Caco-2 (cell line): ENCODE measurements around the gene CDKAL1. TPM values are rescaled to one million over a fixed set of nuclear protein-coding genes. Genes with fewer than 3 reads are reported as not detected.

ENCODE experiments used
- BruUV-seq: library from RNA; stranded (reverse); fragments of 400-500 nt; replicated peaks from 2 replicates; lab custom pipeline; 2021; lab: Mats Ljungman, UMichigan
- CTCF ChIA-PET: fragments of 300-600 bp; sonication (Branson Sonifier 250); formaldehyde crosslinking; loops from one replicate; lab custom pipeline; 2022; ENCODE audit warnings: antibody characterized with exemption; lab: Charles Lee
- POLR2A ChIA-PET: fragments of 300-600 bp; sonication (Branson Sonifier 250); formaldehyde crosslinking; loops from one replicate; lab custom pipeline; 2022; ENCODE audit warnings: antibody characterized with exemption; lab: Charles Lee
- DNase-seq, 2 experiments: peaks; one replicate each; pipeline versions ENCODE4 v3.0.0 to v3.0.0-alpha.2; 2020 to 2022
- H3K27me3 ChIP-seq: replicated peaks from 2 replicates; pipeline ENCODE4 v1.6.0; 2011; ENCODE audit warnings: low read length; ENCODE audit not compliant: control insufficient read depth, insufficient read depth
- H3K36me3 ChIP-seq: 2 replicates; pipeline ENCODE4 v1.5.1; 2011; ENCODE audit warnings: low read length; ENCODE audit not compliant: control insufficient read depth, insufficient read depth
- H3K4me1 ChIP-seq: fragments of 250-450 bp; sonication (Bioruptor Pico); 2 replicates; pipeline ENCODE4 v1.5.1; 2020; ENCODE audit warnings: mild to moderate bottlenecking
- H3K4me3 ChIP-seq: 2 replicates; pipeline ENCODE4 v1.5.1; 2011; ENCODE audit warnings: low read depth, mild to moderate bottlenecking, control low read depth, low read length
- H3K9me3 ChIP-seq: fragments of 250-450 bp; sonication (Bioruptor Pico); 2 replicates; pipeline ENCODE4 v1.5.1; 2020; ENCODE audit warnings: mild to moderate bottlenecking, moderate library complexity
- H3K27ac Mint-ChIP-seq: one replicate; pipeline ENCODE4 v1.8.0; 2022; ENCODE audit warnings: mixed read lengths; ENCODE audit not compliant: unreplicated experiment
- H3K27me3 Mint-ChIP-seq: one replicate; pipeline ENCODE4 v1.8.0; 2022; ENCODE audit warnings: mixed read lengths; ENCODE audit not compliant: insufficient read depth, unreplicated experiment
- H3K36me3 Mint-ChIP-seq: one replicate; pipeline ENCODE4 v1.8.0; 2022; ENCODE audit warnings: mild to moderate bottlenecking, mixed read lengths; ENCODE audit not compliant: insufficient read depth, unreplicated experiment
- H3K4me1 Mint-ChIP-seq: one replicate; pipeline ENCODE4 v1.8.0; 2022; ENCODE audit warnings: low read depth, mixed read lengths; ENCODE audit not compliant: unreplicated experiment
- H3K4me3 Mint-ChIP-seq: one replicate; pipeline ENCODE4 v1.8.0; 2022; ENCODE audit warnings: mild to moderate bottlenecking, moderate library complexity, mixed read lengths; ENCODE audit not compliant: unreplicated experiment
- H3K9me3 Mint-ChIP-seq: one replicate; pipeline ENCODE4 v1.8.0; 2022; ENCODE audit warnings: mixed read lengths; ENCODE audit not compliant: unreplicated experiment
- CTCF ChIP-seq, 2 experiments: fragments of 200-600 bp in 1 of 2; IDR thresholded peaks; 1 replicate in 1 of 2; 2 replicates in 1 of 2; pipeline versions ENCODE4 v1.5.1 to v1.8.0; 2011 to 2022; ENCODE audit warnings: antibody characterized with exemption in 1 of 2, control low read depth in 1 of 2, inconsistent platforms in 1 of 2, low read depth in 1 of 2, low read length in 1 of 2, mild to moderate bottlenecking in 1 of 2, moderate library complexity in 1 of 2; ENCODE audit not compliant: insufficient read depth in 1 of 2, severe bottlenecking in 1 of 2, unreplicated experiment in 1 of 2
- intact Hi-C: fragments of 100-400 bp; cut with micrococcal nuclease; formaldehyde crosslinking; loops from one replicate; pipeline ENCODE4 v1.10.0; 2022; ENCODE audit not compliant: unreplicated experiment
- total RNA-seq: library from RNA; stranded (reverse); gene quantifications from 2 replicates; pipeline ENCODE4 v1.2.3, GENCODE V29; 2022

Gene CDKAL1
- total RNA-seq, 1 experiment from 2014 or later: 18.7 TPM

DNA sequence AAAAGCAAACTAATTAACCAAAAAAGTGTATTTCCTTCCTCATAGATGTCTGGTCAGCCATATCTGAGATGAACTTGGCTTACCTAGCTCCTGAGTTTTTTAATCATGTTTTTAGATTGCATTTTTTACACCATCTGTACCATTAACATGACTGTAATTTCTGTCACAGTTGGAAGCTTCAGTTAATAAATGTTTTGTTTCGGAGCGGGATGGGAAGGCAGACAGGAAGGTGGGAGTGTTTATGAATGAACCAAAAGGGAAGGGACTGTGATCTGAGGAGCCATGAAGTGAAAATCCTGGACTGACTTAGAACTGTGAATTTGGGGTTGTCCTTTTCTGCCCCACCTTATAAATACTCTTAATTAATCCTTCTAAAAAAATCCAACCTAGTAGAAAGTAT is 613.7 kb downstream of the CDKAL1 start:
- Histone ChIP-seq H3K4me3 (no peak overlapping the region), H3K4me1 (no peaks in the 10 kb centered on the region), H3K9me3 (no peaks in the 10 kb centered on the region), H3K36me3 (no peaks in the 10 kb centered on the region), H3K27me3 (no peaks in the 10 kb centered on the region)
- POLR2A ChIA-PET: no interaction called here
- no peak for TF ChIP-seq CTCF (IDR thresholded peaks at IDR 0.05; ENCODE audit: insufficient read depth in 1 of 2, low read depth in 1 of 2, low read length in 1 of 2, severe bottlenecking in 1 of 2, unreplicated experiment in 1 of 2)
- Mint-ChIP-seq H3K4me3 (no peak overlapping the region), H3K36me3 (no peaks in the 10 kb centered on the region), H3K27ac (no peak overlapping the region), H3K9me3 (no peaks in the 10 kb centered on the region), H3K27me3 (no peaks in the 10 kb centered on the region), H3K4me1 (no peaks in the 10 kb centered on the region)
- intact Hi-C loops: no loop called here
- CTCF ChIA-PET: no interaction called here
- no peak for DNase-seq
- BruUV-seq: no TSS peak

DNA sequence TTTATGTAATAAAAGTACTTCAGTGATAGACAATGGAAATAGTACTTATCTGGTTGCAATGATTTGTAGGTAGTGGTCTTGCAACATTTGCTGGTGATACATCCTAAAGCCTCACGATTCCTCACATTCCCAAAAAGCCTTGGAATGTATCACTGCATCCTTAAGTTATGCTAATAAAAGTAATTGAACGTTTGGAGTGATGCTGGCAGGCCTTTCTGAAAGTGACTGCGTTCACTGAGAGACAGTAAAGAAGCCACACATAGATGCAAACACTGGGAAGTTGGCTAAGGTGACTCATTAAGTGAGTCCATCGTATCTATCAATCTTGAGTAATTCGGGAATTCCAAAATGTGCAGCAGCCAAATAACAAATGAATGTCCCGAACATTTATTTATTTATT is 615.2 kb downstream of the CDKAL1 start:
- H3K36me3 Mint-ChIP-seq: no peaks in the 10 kb centered on the region
- Histone ChIP-seq H3K4me1 (no peaks in the 10 kb centered on the region), H3K27me3 (no peaks in the 10 kb centered on the region), H3K4me3 (no peak overlapping the region), H3K9me3 (no peaks in the 10 kb centered on the region), H3K36me3 (no peaks in the 10 kb centered on the region)
- H3K4me3 Mint-ChIP-seq: no peak overlapping the region
- H3K9me3 Mint-ChIP-seq: no peaks in the 10 kb centered on the region
- no peak for DNase-seq
- no peaks in the 10 kb centered on the region for H3K27me3 Mint-ChIP-seq
- ChIA-PET POLR2A (no interaction called here), CTCF (no interaction called here)
- no peaks in the 10 kb centered on the region for H3K4me1 Mint-ChIP-seq
- H3K27ac Mint-ChIP-seq: no peak overlapping the region
- intact Hi-C loops: no loop called here
- BruUV-seq: no TSS peak
- TF ChIP-seq CTCF (IDR thresholded peaks at IDR 0.05; ENCODE audit: insufficient read depth in 1 of 2, low read depth in 1 of 2, low read length in 1 of 2, severe bottlenecking in 1 of 2, unreplicated experiment in 1 of 2): no peak

DNA sequence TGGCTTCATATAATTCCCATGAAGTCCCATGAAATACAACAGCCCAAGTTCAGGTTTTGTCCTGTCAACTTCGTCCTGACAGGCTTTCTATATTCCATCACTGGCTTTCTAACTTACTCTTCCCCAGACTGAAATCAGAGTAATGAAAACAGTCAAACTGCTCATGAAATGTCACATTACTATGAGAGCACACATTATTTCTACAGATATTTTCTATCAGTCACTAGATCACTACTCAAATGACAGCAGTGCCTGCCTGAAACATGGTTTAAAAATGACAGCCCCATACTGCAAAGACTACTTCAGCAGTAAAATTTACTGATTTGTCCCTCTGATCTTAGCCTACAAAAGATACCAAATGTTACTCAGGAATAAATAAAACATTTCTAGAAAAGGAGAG is 616.4 kb downstream of the CDKAL1 start:
- Histone ChIP-seq H3K9me3 (no peaks in the 10 kb centered on the region), H3K4me1 (no peaks in the 10 kb centered on the region), H3K27me3 (no peaks in the 10 kb centered on the region), H3K4me3 (no peak overlapping the region), H3K36me3 (no peaks in the 10 kb centered on the region)
- BruUV-seq: no TSS peak
- CTCF ChIA-PET: no interaction called here
- Mint-ChIP-seq H3K36me3 (no peaks in the 10 kb centered on the region), H3K4me1 (no peaks in the 10 kb centered on the region), H3K9me3 (no peaks in the 10 kb centered on the region), H3K27me3 (no peaks in the 10 kb centered on the region), H3K27ac (no peak overlapping the region), H3K4me3 (no peak overlapping the region)
- POLR2A ChIA-PET: no interaction called here
- no peak for DNase-seq
- intact Hi-C loops: no loop called here
- no peak for TF ChIP-seq CTCF (IDR thresholded peaks at IDR 0.05; ENCODE audit: insufficient read depth in 1 of 2, low read depth in 1 of 2, low read length in 1 of 2, severe bottlenecking in 1 of 2, unreplicated experiment in 1 of 2)
